NCI-H345 treated with DMSO at 0.1 percent for 48 hours (cell line): ENCODE measurements around the gene APOBEC2.

ENCODE experiments used
- DNase-seq: peaks from one replicate; lab custom pipeline; 2025; ENCODE audit not compliant: unreplicated experiment; lab: John Stamatoyannopoulos, UW

Gene APOBEC2

DNA sequence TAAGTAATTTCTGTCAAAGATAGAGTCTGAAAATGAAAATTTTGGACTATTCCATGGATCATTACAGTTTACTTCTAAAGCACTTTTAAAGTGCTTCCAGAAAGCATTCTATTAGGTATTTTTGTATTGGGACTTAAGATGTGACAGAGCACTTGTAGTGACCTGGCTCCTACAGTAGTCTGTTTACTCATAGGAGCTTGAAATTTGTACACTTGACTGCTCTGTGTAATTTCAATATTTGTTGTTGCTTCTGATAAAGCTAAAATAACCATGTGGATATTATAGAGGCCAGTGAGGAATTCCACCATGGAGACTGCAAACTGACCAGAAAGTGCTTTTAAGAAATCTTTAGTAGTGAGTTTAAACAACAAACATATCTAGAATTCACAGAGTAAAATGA lies 30.1 kb downstream of the APOBEC2 start:
- DNase-seq, result no peak

DNA sequence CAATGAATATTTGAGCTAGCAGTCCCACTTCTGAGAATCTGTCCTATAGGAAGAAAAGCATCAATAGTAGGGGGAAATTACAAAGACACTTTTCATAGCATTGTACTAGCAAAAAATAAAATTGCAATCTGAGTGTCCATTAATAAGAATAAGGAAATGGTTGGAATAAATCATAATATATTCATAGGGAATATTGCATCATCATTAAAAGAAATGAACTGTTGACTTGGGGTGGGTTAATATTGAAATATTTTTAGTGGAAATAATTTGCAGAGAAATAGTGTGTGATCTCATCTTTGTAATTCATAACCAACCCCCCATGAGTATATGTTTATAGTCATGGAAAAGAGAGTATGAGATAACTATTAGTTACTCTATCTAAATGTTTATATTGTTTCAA lies 32.2 kb downstream of the APOBEC2 start:
- DNase-seq, result no peak

DNA sequence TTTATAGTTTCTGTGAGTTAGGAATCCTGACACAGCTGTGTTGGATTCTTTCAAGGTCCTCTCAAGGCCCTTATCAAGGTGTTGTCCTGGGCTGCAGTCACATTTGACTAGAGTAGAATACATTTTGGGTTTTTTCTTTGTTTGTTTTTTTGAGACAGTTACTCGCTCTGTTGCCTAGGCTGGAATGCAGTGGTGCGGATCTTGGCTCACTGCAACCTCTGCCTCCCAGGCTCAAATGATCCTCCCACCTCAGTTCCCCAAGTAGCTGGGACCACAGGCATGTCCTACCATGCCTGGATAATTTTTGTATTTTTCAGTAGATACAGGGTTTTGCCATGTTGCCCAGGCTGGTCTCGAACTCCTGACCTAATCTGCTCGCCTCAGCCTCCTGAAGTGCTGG lies 35.4 kb downstream of the APOBEC2 start:
- DNase-seq, result no peak

DNA sequence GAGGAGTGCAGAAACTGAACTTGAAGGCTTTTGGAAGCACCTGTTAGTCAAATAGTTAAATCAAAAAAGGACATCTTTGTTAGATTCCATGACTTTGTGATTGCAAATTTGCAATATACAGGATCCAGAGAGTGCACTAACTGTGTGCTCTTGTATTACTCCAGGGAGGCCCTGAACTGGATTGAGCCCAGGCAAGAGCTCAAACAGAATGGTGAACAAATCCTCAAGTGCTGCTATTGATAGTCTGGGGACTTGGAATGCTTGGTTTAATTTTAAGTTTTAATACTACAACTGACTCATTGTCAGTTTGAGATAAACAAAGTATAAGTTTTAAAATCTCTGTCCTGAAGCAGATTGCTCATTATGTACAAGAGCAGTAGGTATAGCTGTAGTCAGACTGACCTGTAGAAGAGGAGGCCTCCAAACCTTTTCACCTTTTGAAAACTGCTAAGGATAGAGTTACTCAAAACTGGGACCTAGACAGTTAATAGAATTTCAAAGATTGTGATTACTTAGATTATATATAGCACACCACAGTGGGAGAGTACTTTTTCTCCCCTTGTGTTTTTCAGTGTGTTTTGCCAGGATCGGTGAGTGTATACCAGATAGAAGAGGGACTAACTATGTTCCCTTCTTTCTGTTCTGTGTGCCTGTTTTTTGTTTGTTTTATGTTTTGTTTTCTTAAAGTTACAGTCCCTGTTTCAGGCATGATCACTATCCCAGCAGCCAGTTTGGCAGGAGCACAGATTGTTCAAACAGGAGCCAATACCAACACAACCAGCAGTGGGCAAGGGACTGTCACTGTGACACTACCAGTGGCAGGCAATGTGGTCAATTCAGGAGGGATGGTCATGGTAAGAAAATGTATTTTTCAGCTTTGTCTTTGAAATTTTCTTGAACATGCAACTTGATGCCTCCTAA lies 38.1 kb downstream of the APOBEC2 start:
- DNase-seq, result no peak

DNA sequence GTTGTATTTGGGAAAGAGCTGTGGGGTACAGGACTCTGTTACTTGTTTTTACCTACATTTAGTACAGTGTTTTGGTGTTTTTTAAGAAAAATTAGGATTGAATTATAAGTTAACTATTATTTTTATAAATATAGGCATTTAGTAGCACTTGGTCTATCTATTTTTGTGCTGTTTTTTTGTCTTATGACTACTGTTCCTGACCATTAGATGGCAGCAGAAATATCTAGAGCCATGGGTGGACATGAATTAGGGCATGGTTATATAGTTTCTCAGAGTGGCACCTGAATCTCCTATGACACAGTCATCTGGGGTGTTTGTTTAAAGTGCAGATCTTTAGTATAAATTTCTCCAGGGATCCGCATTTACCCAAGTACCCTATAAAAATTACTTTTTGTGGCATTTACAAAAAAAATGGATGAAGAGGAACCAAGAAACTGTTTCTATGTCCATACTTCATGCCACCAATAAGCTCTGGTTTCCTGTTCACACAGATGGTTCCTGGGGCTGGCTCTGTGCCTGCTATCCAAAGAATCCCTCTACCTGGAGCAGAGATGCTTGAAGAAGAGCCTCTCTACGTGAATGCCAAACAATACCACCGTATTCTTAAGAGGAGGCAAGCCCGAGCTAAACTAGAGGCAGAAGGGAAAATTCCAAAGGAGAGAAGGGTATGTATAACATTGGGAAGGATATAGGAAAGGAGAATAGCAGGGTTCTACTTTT lies 39.6 kb downstream of the APOBEC2 start:
- DNase-seq, result no peak

DNA sequence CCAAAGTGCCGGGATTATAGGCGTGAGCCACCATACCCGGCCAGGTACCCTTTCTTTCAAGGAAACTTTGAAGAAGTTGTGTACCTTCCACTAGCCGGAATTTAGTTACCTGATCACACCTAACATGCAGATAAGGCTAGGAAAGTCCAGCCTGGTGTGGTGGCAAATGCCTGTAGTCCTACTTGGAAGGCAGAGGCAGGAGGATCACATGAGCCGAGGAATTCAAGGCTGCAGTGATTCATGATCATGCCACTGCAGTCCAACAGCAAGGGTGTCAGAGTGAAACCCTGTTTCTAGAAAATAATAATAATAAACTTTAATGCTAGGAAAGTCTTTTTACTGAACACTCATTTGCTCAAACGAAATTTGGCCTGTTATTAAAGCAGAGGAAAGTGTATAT lies 40.7 kb downstream of the APOBEC2 start:
- no peak for DNase-seq

DNA sequence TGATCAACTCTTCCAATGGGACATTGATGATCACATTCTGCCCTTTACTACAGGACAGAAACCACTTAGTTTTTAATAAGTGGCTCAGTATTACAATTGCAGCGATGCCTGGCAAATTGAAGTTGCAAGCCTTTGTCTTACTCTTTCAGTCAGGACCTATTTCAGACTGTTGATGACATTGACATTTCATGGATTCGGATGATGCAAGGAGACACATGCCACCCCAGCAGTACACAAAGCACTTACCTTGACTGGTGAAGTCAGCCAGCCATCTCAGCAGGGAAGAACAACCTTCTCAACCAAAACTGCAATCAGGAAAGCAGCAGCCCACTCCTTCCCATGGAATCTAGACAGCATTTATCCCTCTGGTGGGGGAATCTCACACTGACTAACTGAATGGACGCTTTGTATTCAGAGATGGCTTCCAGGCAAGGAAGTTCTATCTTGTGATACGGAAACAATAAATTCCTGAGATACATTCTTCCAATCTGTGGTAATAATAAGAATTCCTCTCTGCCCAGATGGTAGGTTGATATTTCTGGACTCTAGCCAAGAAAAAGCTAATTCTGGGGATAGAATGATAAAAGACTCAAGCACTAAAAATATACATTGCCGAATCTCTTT lies 44.6 kb downstream of the APOBEC2 start:
- no peak for DNase-seq

DNA sequence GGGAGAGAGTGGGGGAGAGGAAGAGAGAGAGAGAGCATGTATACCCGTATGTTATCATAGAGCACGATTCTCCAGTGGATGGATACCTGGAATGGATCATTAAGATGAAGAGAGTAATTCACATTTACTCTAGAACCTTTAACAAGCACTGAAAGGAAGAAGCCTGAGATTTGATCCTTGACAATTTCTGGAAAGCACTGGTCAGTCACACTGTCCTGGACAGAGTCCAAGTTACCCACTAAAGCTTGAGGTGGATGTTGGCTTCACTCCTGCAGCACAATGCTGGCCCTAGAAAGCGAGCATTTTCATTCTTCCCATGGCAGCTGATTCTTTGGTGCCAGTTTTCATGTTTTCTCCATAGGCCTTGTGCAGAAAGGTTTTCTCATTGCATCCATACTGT lies 45.4 kb downstream of the APOBEC2 start:
- no peak for DNase-seq

DNA sequence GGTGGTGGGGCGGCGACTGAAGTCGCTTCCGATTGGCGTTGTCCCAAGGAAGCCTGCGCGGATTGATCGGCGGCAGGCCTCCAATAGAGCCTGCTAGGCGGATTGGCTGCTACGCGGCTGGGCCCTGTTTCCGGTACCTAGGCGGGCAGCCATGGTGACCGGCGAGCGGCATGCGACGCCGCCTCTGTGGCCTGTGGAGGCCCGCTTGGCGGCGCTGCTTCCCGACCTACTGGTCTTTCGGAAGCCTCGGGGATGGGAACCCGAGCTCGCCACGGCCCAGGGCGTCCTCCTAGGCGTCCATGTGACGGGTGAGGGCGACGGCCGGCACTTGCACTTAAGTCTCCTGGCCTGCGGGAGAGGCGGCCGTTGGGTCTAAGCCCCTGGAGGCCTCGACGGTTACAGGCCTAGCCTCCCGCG lies 47.9 kb downstream of the APOBEC2 start:
- DNase-seq, result no peak

DNA sequence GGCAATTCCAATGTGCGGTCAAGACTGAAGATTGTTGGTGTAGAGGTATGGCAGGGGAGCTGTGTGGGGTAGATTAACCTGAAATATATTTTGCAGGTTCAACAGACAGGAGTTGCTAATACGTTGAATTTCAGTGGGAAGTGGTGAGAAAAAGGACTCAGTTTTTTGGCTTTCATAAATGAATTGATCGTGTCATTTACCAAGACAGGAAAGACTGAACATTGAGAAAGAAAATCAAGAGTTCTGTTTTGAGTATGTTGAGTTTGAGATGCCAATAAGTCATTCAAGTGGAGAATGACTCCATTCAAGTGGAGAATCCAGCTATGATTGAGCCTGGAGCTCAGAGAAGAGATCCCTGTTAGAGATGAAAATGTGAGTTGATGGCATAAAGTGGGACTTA lies 50.8 kb downstream of the APOBEC2 start:
- DNase-seq, result no peak

DNA sequence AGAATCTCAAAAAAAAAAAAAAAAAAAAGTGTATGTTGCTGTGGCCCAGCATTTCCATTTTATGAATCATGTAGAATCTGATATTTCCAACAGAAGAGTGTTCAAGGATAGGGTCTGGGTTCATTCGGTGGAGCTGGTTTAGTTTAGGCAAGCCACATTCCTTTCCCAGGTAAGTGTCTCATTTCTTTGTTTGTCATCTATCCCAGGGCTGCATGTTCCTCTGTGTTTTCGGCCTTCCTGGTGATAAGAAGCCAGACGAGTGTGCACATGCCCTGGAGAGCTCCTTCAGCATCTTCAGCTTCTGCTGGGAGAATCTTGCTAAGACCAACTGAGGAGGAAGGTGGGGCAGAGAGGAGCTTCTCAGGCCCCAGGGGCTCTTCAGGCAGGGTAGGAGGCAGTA lies 58.0 kb downstream of the APOBEC2 start:
- no peak for DNase-seq
